ENCODE results near the gene VPS72.
A peak's percentile ranks its signal among the peaks of the same experiment; 100 is the strongest.

Gene VPS72

GRCh38 chr1:151176514-151177045, 13.4 kb downstream of the VPS72 start:
- Histone ChIP-seq H3K4me1 (ENCODE audit: control insufficient read depth, insufficient read depth, low read length) (no peaks in the 10 kb centered on the region), H3K9ac (ENCODE audit: low read depth, low read length) (no peak overlapping the region), H3K4me2 (ENCODE audit: low read length) (no peak overlapping the region), H3K9me3 (replicated peaks; ENCODE audit: low read length) (no peaks in the 10 kb centered on the region), H3K36me3 (ENCODE audit: insufficient read depth, low read length) (peaks cover 39% of the 10 kb centered on the region), H3K4me3 (ENCODE audit: low read length) (no peak overlapping the region), H3K27me3 (ENCODE audit: control insufficient read depth, insufficient read depth, low read length) (no peaks in the 10 kb centered on the region)

DNA sequence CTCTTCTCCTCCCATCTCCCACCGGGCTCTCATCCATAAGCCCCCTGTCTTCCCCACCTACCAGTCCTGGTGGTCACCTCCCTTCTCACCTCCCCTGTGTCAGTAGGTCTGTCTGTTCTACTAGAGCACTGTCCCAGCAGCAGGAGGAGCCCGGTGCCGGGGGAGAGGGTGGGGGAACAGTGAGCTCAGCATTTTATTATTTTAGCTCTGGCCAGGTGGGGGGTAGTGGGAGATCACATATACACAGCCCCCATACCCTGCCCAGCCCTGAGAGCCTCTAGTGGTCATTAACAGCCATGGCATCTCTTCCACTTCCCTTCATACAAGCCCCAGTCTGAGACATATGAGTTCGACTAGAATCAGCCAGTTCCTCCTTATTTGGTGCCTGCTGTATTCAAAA, 14.1 kb downstream of the VPS72 start, which contains the start of gene TMOD4:
Gene TMOD4, minus strand, starts transcription at position 119 of the 400 bp plus-strand sequence. CDS start 1,106 bp downstream, outside the sequence.
- Histone ChIP-seq H3K4me1 (ENCODE audit: control insufficient read depth, insufficient read depth, low read length) (no peaks in the 10 kb centered on the region), H3K36me3 (ENCODE audit: insufficient read depth, low read length) (peaks cover 38% of the 10 kb centered on the region), H3K9ac (ENCODE audit: low read depth, low read length) (no peak within 1 kb of the TSS), H3K9me3 (replicated peaks; ENCODE audit: low read length) (no peaks in the 10 kb centered on the region), H3K27me3 (ENCODE audit: control insufficient read depth, insufficient read depth, low read length) (no peaks in the 10 kb centered on the region), H3K4me2 (ENCODE audit: low read length) (no peak within 1 kb of the TSS), H3K4me3 (ENCODE audit: low read length) (no peak within 1 kb of the TSS)

DNA sequence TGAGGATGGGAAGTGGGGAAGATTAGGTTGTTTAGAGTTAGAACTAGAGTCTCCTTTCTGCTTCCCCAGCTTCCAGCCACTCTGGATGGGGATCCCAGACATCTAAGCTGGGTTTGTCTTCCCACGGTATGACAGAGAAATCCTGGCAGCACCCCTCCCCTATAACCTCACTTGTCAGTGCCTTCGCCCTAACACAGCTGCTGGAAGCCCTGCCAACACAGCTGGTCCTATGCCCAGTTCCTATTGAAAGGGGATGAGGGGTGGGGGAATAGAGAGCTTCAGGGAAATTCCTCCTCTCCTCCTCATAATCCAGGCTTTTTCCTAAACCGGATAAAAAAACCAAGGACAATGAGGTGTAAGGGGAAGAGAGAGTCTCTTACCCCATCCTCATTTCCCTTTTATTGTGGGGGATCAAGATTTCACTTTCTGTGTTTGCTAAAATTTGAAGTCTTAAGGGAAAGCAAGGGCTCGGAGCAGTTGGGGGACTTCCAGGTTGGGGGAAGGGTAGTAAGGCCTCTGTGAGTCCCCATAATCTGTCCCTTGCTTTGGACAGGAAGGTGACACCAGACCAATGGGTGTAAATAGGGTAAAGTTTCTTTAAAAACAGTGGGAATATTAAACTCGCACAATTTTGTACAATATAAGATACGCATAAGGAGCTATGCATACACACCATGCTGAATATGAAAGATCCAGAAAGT, 14.8 kb downstream of the VPS72 start:
- Histone ChIP-seq H3K36me3 (ENCODE audit: insufficient read depth, low read length) (peaks cover 41% of the 10 kb centered on the region), H3K27me3 (ENCODE audit: control insufficient read depth, insufficient read depth, low read length) (no peaks in the 10 kb centered on the region), H3K4me3 (ENCODE audit: low read length) (no peak overlapping the region), H3K9ac (ENCODE audit: low read depth, low read length) (no peak overlapping the region), H3K4me2 (ENCODE audit: low read length) (no peak overlapping the region), H3K4me1 (ENCODE audit: control insufficient read depth, insufficient read depth, low read length) (no peaks in the 10 kb centered on the region), H3K9me3 (replicated peaks; ENCODE audit: low read length) (no peaks in the 10 kb centered on the region)

- peaks cover 43% of the 10 kb centered on the region for H3K36me3 ChIP-seq (ENCODE audit: insufficient read depth, low read length)
These were observed 18.8 kb downstream of the VPS72 start for GRCh38 chr1:151171190-151171589.

GRCh38 chr1:151167116-151167515, 22.9 kb downstream of the VPS72 start:
- Histone ChIP-seq H3K36me3 (ENCODE audit: insufficient read depth, low read length) (peaks cover 30% of the 10 kb centered on the region), H3K4me2 (ENCODE audit: low read length) (peak overlapping the region; percentile 96), H3K4me1 (ENCODE audit: control insufficient read depth, insufficient read depth, low read length) (peaks cover 20% of the 10 kb centered on the region), H3K9me3 (replicated peaks; ENCODE audit: low read length) (no peaks in the 10 kb centered on the region), H3K9ac (ENCODE audit: low read depth, low read length) (peak overlapping the region; percentile 92), H3K4me3 (ENCODE audit: low read length) (peak overlapping the region; percentile 91), H3K27me3 (ENCODE audit: control insufficient read depth, insufficient read depth, low read length) (no peaks in the 10 kb centered on the region)

More at GRCh38 chr1:151171190-151171589, 18.8 kb downstream of the VPS72 start:
- Histone ChIP-seq H3K4me2 (ENCODE audit: low read length) (no peak overlapping the region), H3K4me1 (ENCODE audit: control insufficient read depth, insufficient read depth, low read length) (peaks cover 10% of the 10 kb centered on the region), H3K4me3 (ENCODE audit: low read length) (no peak overlapping the region), H3K27me3 (ENCODE audit: control insufficient read depth, insufficient read depth, low read length) (no peaks in the 10 kb centered on the region), H3K9me3 (replicated peaks; ENCODE audit: low read length) (no peaks in the 10 kb centered on the region), H3K9ac (ENCODE audit: low read depth, low read length) (no peak overlapping the region)

- Histone ChIP-seq H3K4me1 (ENCODE audit: control insufficient read depth, insufficient read depth, low read length) (peaks cover 20% of the 10 kb centered on the region), H3K4me3 (ENCODE audit: low read length) (peak overlapping the region; percentile 91), H3K4me2 (ENCODE audit: low read length) (peak overlapping the region; percentile 96), H3K9me3 (replicated peaks; ENCODE audit: low read length) (no peaks in the 10 kb centered on the region), H3K36me3 (ENCODE audit: insufficient read depth, low read length) (peaks cover 34% of the 10 kb centered on the region), H3K27me3 (ENCODE audit: control insufficient read depth, insufficient read depth, low read length) (no peaks in the 10 kb centered on the region), H3K9ac (ENCODE audit: low read depth, low read length) (peak overlapping the region; percentile 92)
These were observed 23.5 kb downstream of the VPS72 start for GRCh38 chr1:151166505-151166956.

DNA sequence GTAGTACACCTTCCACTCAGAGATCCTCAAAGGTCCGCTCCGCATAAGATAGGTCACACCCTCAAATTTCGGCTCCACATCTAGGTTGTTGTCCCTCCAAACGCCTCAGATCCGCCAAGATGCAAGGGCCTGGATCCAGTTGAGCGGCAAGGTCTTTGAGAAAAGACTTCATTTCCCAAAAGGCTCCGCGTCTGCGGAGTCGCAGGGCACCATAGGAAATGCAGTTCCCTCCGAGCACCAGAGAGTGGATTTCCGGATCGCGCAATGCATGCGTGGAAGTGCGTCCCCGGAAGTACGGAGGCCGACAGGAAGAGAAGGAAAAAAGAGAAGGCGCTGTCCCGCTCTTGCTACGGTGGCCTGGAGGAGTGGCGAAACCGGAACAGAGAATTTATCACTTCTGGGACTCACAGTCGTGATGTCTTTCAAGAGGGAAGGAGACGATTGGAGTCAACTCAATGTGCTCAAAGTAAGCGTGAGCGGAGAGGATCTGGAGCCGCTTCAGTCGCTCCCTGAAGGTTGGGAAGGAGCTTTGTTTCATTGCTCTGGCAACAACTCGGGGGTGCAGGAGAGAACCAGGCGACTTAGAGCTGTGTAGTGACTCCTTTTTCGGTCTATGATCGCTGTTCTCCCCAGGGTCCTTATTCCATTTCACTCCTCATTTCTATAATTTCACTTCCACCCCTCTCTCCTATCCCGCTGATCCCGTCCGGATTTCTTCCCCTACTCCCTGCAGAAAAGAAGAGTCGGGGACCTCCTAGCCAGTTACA, 24.1 kb downstream of the VPS72 start, which contains the start of the genes LYSMD1 and SCNM1:
Gene LYSMD1, minus strand, starts transcription at position 165 of the 767 bp plus-strand sequence. CDS start 644 bp downstream, outside the sequence.
Gene SCNM1, plus strand, starts transcription at position 407 of the 767 bp plus-strand sequence. Its CDS starts 9 bp downstream, at position 416.
- peaks cover 35% of the 10 kb centered on the region for H3K36me3 ChIP-seq (ENCODE audit: insufficient read depth, low read length)
- no peaks in the 10 kb centered on the region for H3K9me3 ChIP-seq (replicated peaks; ENCODE audit: low read length)
- H3K4me1 ChIP-seq (ENCODE audit: control insufficient read depth, insufficient read depth, low read length) = peaks cover 20% of the 10 kb centered on the region
- no peaks in the 10 kb centered on the region for H3K27me3 ChIP-seq (ENCODE audit: control insufficient read depth, insufficient read depth, low read length)
- peak within 1 kb of the TSS; percentile 96 for H3K4me2 ChIP-seq (ENCODE audit: low read length)
- H3K9ac ChIP-seq (ENCODE audit: low read depth, low read length) = peak within 1 kb of the TSS; percentile 92
- peak within 1 kb of the TSS; percentile 91 for H3K4me3 ChIP-seq (ENCODE audit: low read length)

GRCh38 chr1:151165281-151165737, 24.7 kb downstream of the VPS72 start:
- H3K9me3 ChIP-seq (replicated peaks; ENCODE audit: low read length) = no peaks in the 10 kb centered on the region
- peak overlapping the region; percentile 91 for H3K4me3 ChIP-seq (ENCODE audit: low read length)
- peak overlapping the region; percentile 87 for H3K4me2 ChIP-seq (ENCODE audit: low read length)
- H3K27me3 ChIP-seq (ENCODE audit: control insufficient read depth, insufficient read depth, low read length) = no peaks in the 10 kb centered on the region
- H3K36me3 ChIP-seq (ENCODE audit: insufficient read depth, low read length) = peaks cover 35% of the 10 kb centered on the region
- H3K9ac ChIP-seq (ENCODE audit: low read depth, low read length) = peak overlapping the region; percentile 92
- peaks cover 20% of the 10 kb centered on the region for H3K4me1 ChIP-seq (ENCODE audit: control insufficient read depth, insufficient read depth, low read length)

DNA sequence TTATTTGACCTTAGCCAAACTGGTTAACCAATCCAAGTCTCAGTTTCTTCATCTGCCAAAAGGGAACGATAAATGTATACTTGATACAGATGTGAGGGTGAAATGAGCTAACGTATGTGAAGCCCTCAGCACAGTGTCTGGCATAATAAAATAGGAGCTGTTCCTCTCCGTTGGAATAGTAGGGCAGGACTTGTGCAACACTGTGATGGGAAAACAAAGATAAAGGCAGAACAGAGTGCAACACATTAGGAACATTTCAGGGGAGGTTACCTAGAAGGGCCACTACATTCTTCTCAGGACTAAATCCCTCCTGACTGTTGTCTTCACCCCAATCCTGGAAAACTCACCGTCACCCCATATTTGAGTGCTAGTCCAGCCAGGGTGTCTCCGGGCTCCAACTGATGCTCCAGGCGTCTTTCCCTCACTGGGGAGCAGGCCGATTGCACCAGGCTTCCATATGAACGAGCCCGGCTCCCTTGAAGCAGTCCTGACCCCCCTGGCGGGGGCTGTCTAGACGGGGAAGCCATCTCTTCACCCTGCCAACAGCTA, 25.2 kb downstream of the VPS72 start:
- Histone ChIP-seq H3K36me3 (ENCODE audit: insufficient read depth, low read length) (peaks cover 33% of the 10 kb centered on the region), H3K9me3 (replicated peaks; ENCODE audit: low read length) (no peaks in the 10 kb centered on the region), H3K9ac (ENCODE audit: low read depth, low read length) (peak overlapping the region; percentile 92), H3K4me2 (ENCODE audit: low read length) (peak overlapping the region; percentile 87), H3K4me3 (ENCODE audit: low read length) (peak overlapping the region; percentile 91), H3K4me1 (ENCODE audit: control insufficient read depth, insufficient read depth, low read length) (peaks cover 20% of the 10 kb centered on the region), H3K27me3 (ENCODE audit: control insufficient read depth, insufficient read depth, low read length) (no peaks in the 10 kb centered on the region)

DNA sequence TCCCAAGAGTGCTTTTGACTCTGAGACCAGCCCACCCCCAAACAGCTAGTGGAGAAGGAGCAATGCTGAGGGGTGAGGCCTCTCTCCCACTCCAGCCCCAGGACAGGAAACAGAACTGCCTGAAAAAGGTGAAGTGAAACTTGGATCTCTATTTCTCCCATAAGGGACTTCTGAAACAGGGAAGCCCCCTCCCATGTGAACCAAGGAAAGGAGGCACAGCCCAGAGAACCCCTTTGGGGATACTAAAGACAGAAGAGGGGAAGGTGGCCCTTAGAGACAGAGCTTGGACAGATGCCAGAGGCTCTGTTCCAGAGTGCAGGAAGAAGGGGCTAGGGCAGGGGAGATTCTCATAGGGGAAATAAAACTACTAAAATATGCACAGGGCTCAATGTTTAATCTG, 30.6 kb downstream of the VPS72 start:
- no peak overlapping the region for H3K9ac ChIP-seq (ENCODE audit: low read depth, low read length)

DNA sequence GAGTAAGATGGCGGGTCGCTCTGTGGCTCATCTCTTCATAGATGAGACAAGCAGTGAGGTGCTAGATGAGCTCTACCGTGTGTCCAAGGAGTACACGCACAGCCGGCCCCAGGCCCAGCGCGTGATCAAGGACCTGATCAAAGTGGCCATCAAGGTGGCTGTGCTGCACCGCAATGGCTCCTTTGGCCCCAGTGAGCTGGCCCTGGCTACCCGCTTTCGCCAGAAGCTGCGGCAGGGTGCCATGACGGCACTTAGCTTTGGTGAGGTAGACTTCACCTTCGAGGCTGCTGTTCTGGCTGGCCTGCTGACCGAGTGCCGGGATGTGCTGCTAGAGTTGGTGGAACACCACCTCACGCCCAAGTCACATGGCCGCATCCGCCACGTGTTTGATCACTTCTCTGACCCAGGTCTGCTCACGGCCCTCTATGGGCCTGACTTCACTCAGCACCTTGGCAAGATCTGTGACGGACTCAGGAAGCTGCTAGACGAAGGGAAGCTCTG, 31.2 kb downstream of the VPS72 start:
- no peak overlapping the region for H3K9ac ChIP-seq (ENCODE audit: low read depth, low read length)
- H3K27me3 ChIP-seq (ENCODE audit: control insufficient read depth, insufficient read depth, low read length) = no peaks in the 10 kb centered on the region
- H3K4me2 ChIP-seq (ENCODE audit: low read length) = no peak overlapping the region
- H3K36me3 ChIP-seq (ENCODE audit: insufficient read depth, low read length) = peaks cover 34% of the 10 kb centered on the region
- no peaks in the 10 kb centered on the region for H3K9me3 ChIP-seq (replicated peaks; ENCODE audit: low read length)
- H3K4me1 ChIP-seq (ENCODE audit: control insufficient read depth, insufficient read depth, low read length) = no peaks in the 10 kb centered on the region
- no peak overlapping the region for H3K4me3 ChIP-seq (ENCODE audit: low read length)

More for the DNA sequence above, 30.6 kb downstream of the VPS72 start:
- H3K27me3 ChIP-seq (ENCODE audit: control insufficient read depth, insufficient read depth, low read length) = no peaks in the 10 kb centered on the region
- no peak overlapping the region for H3K4me2 ChIP-seq (ENCODE audit: low read length)
- H3K4me1 ChIP-seq (ENCODE audit: control insufficient read depth, insufficient read depth, low read length) = peaks cover 4% of the 10 kb centered on the region
- no peak overlapping the region for H3K4me3 ChIP-seq (ENCODE audit: low read length)
- peaks cover 34% of the 10 kb centered on the region for H3K36me3 ChIP-seq (ENCODE audit: insufficient read depth, low read length)
- H3K9me3 ChIP-seq (replicated peaks; ENCODE audit: low read length) = no peaks in the 10 kb centered on the region

Measured in skeletal muscle satellite cell (primary cell).